ENCODE measurements around the gene JUN. TPM values are rescaled to one million over a fixed set of nuclear protein-coding genes. Genes with fewer than 3 reads are reported as not detected.

JUN gene
- polyA plus RNA-seq, 1 donor from 2014 or later, result 217 TPM

GRCh38 chr1:58783090-58783992 lies 506 bp downstream of the JUN start:
- H3K27ac Mint-ChIP-seq, result peak overlapping the region; percentile 90 to 100 (median 100)
- peaks cover 2% of the 10 kb centered on the region for H3K27me3 Mint-ChIP-seq

GRCh38 chr1:58782178-58783089 lies 1.4 kb downstream of the JUN start:
- Mint-ChIP-seq H3K27me3 (peaks cover 2% of the 10 kb centered on the region), H3K27ac (peak overlapping the region; percentile 90 to 100 (median 100)), H3K4me1 (peaks cover 9 to 18% (median 10%) of the 10 kb centered on the region in 3 donors), H3K4me3 (peak overlapping the region; percentile 84 to 100 (median 94)), H3K9me3 (no peaks in the 10 kb centered on the region), H3K36me3 (no peaks in the 10 kb centered on the region)

More at GRCh38 chr1:58783090-58783992, 506 bp downstream of the JUN start:
- H3K36me3 Mint-ChIP-seq, result peaks cover 5% of the 10 kb centered on the region
- peaks cover 0 to 4% (median 3%) of the 10 kb centered on the region in 3 donors for H3K9me3 Mint-ChIP-seq
- H3K4me3 Mint-ChIP-seq, result peak overlapping the region; percentile 84 to 100 (median 94)
- peaks cover 10 to 22% (median 12%) of the 10 kb centered on the region in 3 donors for H3K4me1 Mint-ChIP-seq

- peak overlapping the region; percentile 86 to 100 (median 90) for H3K27ac Mint-ChIP-seq
- no peaks in the 10 kb centered on the region for H3K36me3 Mint-ChIP-seq
- H3K4me1 Mint-ChIP-seq, result peaks cover 7 to 13% (median 10%) of the 10 kb centered on the region in 3 donors
- no peaks in the 10 kb centered on the region for H3K9me3 Mint-ChIP-seq
- peak overlapping the region; percentile 84 to 100 (median 94) for H3K4me3 Mint-ChIP-seq
- H3K27me3 Mint-ChIP-seq, result peaks cover 2% of the 10 kb centered on the region
These were observed 2.2 kb downstream of the JUN start for GRCh38 chr1:58781541-58782177.

GRCh38 chr1:58780836-58781452 lies 2.9 kb downstream of the JUN start:
- peak overlapping the region in 1 of 3 donors; percentile 40 for H3K27ac Mint-ChIP-seq
- H3K27me3 Mint-ChIP-seq, result peaks cover 2% of the 10 kb centered on the region
- H3K9me3 Mint-ChIP-seq, result no peaks in the 10 kb centered on the region
- peak overlapping the region; percentile 31 to 92 (median 65) for H3K4me3 Mint-ChIP-seq
- H3K36me3 Mint-ChIP-seq, result no peaks in the 10 kb centered on the region
- H3K4me1 Mint-ChIP-seq, result peaks cover 7 to 10% (median 10%) of the 10 kb centered on the region in 3 donors

- H3K27me3 Mint-ChIP-seq, result peaks cover 2% of the 10 kb centered on the region
- peak overlapping the region; percentile 31 to 73 (median 55) for H3K4me3 Mint-ChIP-seq
- peaks cover 7 to 10% (median 8%) of the 10 kb centered on the region in 3 donors for H3K4me1 Mint-ChIP-seq
- H3K27ac Mint-ChIP-seq, result peak overlapping the region in 1 of 3 donors; percentile 40
- no peaks in the 10 kb centered on the region for H3K9me3 Mint-ChIP-seq
- H3K36me3 Mint-ChIP-seq, result no peaks in the 10 kb centered on the region
These were observed 3.4 kb downstream of the JUN start for GRCh38 chr1:58780411-58780810.

- Mint-ChIP-seq H3K9me3 (no peaks in the 10 kb centered on the region), H3K36me3 (no peaks in the 10 kb centered on the region), H3K4me3 (peak overlapping the region in 1 of 4 donors; percentile 57), H3K27me3 (peaks cover 2% of the 10 kb centered on the region), H3K27ac (peak overlapping the region in 1 of 3 donors; percentile 40), H3K4me1 (peaks cover 7 to 10% (median 8%) of the 10 kb centered on the region in 3 donors)
These were observed 4.0 kb downstream of the JUN start for GRCh38 chr1:58779801-58780382.

- H3K27ac Mint-ChIP-seq, result peak overlapping the region in 1 of 3 donors; percentile 40
- peak overlapping the region in 1 of 4 donors; percentile 8 for H3K4me3 Mint-ChIP-seq
- H3K27me3 Mint-ChIP-seq, result peaks cover 2% of the 10 kb centered on the region
- no peaks in the 10 kb centered on the region for H3K36me3 Mint-ChIP-seq
- H3K9me3 Mint-ChIP-seq, result no peaks in the 10 kb centered on the region
- peaks cover 7 to 13% (median 11%) of the 10 kb centered on the region in 3 donors for H3K4me1 Mint-ChIP-seq
These were observed 4.6 kb downstream of the JUN start for GRCh38 chr1:58779059-58779754.

- H3K36me3 Mint-ChIP-seq, result no peaks in the 10 kb centered on the region
- H3K27ac Mint-ChIP-seq, result no peak overlapping the region
- H3K4me3 Mint-ChIP-seq, result peak overlapping the region in 1 of 4 donors; percentile 8
- no peaks in the 10 kb centered on the region for H3K9me3 Mint-ChIP-seq
- H3K4me1 Mint-ChIP-seq, result peaks cover 14 to 18% (median 18%) of the 10 kb centered on the region in 3 donors
- H3K27me3 Mint-ChIP-seq, result no peaks in the 10 kb centered on the region
These were observed 5.4 kb downstream of the JUN start for GRCh38 chr1:58778385-58779000.

GRCh38 chr1:58774027-58774426 lies 9.8 kb downstream of the JUN start:
- Mint-ChIP-seq H3K27ac (peak overlapping the region in 2 of 3 donors; percentile 30 to 36), H3K4me3 (peak overlapping the region in 1 of 4 donors; percentile 33), H3K4me1 (peaks cover 9 to 19% (median 12%) of the 10 kb centered on the region in 3 donors), H3K36me3 (no peaks in the 10 kb centered on the region), H3K27me3 (no peaks in the 10 kb centered on the region), H3K9me3 (no peaks in the 10 kb centered on the region)

- Mint-ChIP-seq H3K36me3 (no peaks in the 10 kb centered on the region), H3K4me1 (peaks cover 9 to 19% (median 12%) of the 10 kb centered on the region in 3 donors), H3K4me3 (peak overlapping the region in 2 of 4 donors; percentile 33 to 69), H3K27me3 (no peaks in the 10 kb centered on the region), H3K9me3 (no peaks in the 10 kb centered on the region), H3K27ac (peak overlapping the region in 2 of 3 donors; percentile 18 to 30)
These were observed 10.4 kb downstream of the JUN start for GRCh38 chr1:58773406-58773840.

- H3K27ac Mint-ChIP-seq, result no peak overlapping the region
- no peaks in the 10 kb centered on the region for H3K36me3 Mint-ChIP-seq
- no peaks in the 10 kb centered on the region for H3K27me3 Mint-ChIP-seq
- peaks cover 0 to 4% (median 0%) of the 10 kb centered on the region in 3 donors for H3K9me3 Mint-ChIP-seq
- peaks cover 9 to 19% (median 12%) of the 10 kb centered on the region in 3 donors for H3K4me1 Mint-ChIP-seq
- no peak overlapping the region for H3K4me3 Mint-ChIP-seq
These were observed 14.0 kb downstream of the JUN start for GRCh38 chr1:58769809-58770320.

- Mint-ChIP-seq H3K4me3 (no peak overlapping the region), H3K36me3 (no peaks in the 10 kb centered on the region), H3K9me3 (peaks cover 0 to 4% (median 0%) of the 10 kb centered on the region in 3 donors), H3K27ac (peak overlapping the region in 1 of 3 donors; percentile 23), H3K27me3 (no peaks in the 10 kb centered on the region), H3K4me1 (peaks cover 7 to 14% (median 12%) of the 10 kb centered on the region in 3 donors)
These were observed 14.7 kb downstream of the JUN start for GRCh38 chr1:58768971-58769808.

Measured in IgD-negative memory B cell (primary cell).